ENCODE data around the gene CFHR5. TPM values are rescaled to one million over a fixed set of nuclear protein-coding genes. Genes with fewer than 3 reads are reported as not detected.

CFHR5 gene
- total RNA-seq, 1 donor from 2014 or later = not detected

DNA sequence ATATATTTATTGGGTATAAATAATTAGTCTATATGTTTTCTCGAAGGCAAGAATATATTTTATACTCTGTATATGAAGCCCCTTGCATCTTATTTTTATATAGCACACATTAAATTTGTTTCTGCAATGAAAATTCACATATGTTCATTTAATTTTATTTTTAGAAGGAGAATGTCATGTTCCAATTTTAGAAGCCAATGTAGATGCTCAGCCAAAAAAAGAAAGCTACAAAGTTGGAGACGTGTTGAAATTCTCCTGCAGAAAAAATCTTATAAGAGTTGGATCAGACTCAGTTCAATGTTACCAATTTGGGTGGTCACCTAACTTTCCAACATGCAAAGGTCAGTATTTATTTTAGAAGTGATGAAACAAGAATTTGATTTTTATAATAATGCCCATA lies 16.6 kb downstream of the CFHR5 start:
- intact Hi-C loops (cut with micrococcal nuclease) = no loop called here

DNA sequence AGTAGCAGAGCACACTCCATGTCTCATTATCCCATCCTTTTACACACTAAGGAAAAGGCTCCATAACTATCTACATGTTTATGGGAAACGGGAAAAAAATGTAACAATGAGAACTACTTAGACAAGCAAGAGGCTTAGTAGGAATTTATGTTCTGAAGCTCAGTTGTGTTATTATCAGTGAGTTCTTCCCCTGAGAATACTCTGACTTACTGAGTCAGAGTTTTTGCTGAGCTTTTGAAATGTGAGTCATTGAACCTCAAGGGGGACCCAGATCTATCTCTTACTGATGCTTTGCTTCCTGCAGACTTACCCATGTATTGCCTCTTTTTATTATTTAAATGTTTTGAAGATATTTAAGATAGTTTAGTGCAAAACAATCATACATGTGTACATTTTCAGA lies 20.1 kb downstream of the CFHR5 start:
- H3K9me3 ChIP-seq (replicated peaks) = no peaks in the 10 kb centered on the region
- TF ChIP-seq CTCF (IDR thresholded peaks at IDR 0.05; ENCODE audit: borderline replicate concordance) = no peak
- H3K4me1 ChIP-seq = no peaks in the 10 kb centered on the region
- H3K36me3 ChIP-seq = no peaks in the 10 kb centered on the region
- no peak overlapping the region for H3K4me3 ChIP-seq
- H3K27ac ChIP-seq (replicated peaks) = no peak overlapping the region
- H3K27me3 ChIP-seq (ENCODE audit: low read depth) = no peaks in the 10 kb centered on the region
- DNase-seq = no peak
- intact Hi-C loops (cut with micrococcal nuclease) = no loop called here

More for the DNA sequence above, 16.6 kb downstream of the CFHR5 start:
- Histone ChIP-seq H3K36me3 (no peaks in the 10 kb centered on the region), H3K27me3 (ENCODE audit: low read depth) (peaks cover 4% of the 10 kb centered on the region), H3K27ac (replicated peaks) (no peak overlapping the region), H3K4me3 (no peak overlapping the region), H3K9me3 (replicated peaks) (peaks cover 3% of the 10 kb centered on the region), H3K4me1 (no peaks in the 10 kb centered on the region)
- no peak for DNase-seq
- TF ChIP-seq CTCF (IDR thresholded peaks at IDR 0.05; ENCODE audit: borderline replicate concordance) = no peak

- Histone ChIP-seq H3K27ac (replicated peaks) (no peak overlapping the region), H3K36me3 (no peaks in the 10 kb centered on the region), H3K9me3 (replicated peaks) (no peaks in the 10 kb centered on the region), H3K4me1 (no peaks in the 10 kb centered on the region), H3K4me3 (no peak overlapping the region), H3K27me3 (ENCODE audit: low read depth) (no peaks in the 10 kb centered on the region)
- intact Hi-C loops (cut with micrococcal nuclease) = no loop called here
- DNase-seq = no peak
- TF ChIP-seq CTCF (IDR thresholded peaks at IDR 0.05; ENCODE audit: borderline replicate concordance) = no peak
Measured at GRCh38 chr1:197001828-197002227, 24.5 kb downstream of the CFHR5 start.

DNA sequence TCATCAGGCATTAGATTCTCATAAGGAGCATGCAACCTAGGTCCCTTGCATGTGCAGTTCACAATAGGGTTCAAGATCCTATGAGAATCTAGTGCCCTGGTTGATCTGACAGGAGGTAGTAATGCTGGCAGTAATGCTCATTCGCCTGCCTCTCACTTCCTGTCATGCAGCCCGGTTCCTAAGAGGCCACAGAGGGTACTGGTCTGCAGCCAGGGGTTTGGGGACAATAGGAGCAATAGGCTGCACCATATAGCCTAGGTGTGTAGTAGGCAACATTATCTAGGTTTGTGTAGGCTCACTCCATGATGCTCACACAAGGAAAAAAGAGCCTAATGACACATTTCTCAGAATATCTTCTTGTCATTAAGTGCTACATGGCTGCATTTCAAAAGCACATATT lies 25.8 kb downstream of the CFHR5 start:
- Histone ChIP-seq H3K36me3 (no peaks in the 10 kb centered on the region), H3K4me3 (no peak overlapping the region), H3K27me3 (ENCODE audit: low read depth) (no peaks in the 10 kb centered on the region), H3K27ac (replicated peaks) (no peak overlapping the region), H3K4me1 (no peaks in the 10 kb centered on the region), H3K9me3 (replicated peaks) (no peaks in the 10 kb centered on the region)
- TF ChIP-seq CTCF (IDR thresholded peaks at IDR 0.05; ENCODE audit: borderline replicate concordance) = no peak
- intact Hi-C loops (cut with micrococcal nuclease) = no loop called here
- DNase-seq = no peak

DNA sequence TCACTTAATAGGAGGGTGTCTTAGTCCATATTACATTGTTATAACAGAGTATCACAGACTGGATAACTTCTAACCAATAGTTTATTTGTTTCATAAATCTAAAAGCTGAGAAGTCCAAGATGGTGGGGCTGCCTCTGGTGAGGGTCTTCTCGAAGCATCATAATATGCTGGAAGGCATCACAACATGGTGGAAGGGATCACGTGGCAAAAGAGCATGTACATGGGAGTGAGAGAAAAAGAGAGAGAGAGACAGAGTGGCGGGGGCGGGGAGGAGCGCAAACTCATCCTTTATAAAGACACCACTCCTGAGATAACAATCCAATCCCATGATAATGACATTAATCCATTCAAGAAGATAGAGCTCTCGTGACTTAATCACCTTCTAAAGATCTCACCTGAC lies 31.5 kb downstream of the CFHR5 start:
- no peaks in the 10 kb centered on the region for H3K4me1 ChIP-seq
- no peaks in the 10 kb centered on the region for H3K36me3 ChIP-seq
- H3K27me3 ChIP-seq (ENCODE audit: low read depth) = no peaks in the 10 kb centered on the region
- no peak overlapping the region for H3K4me3 ChIP-seq
- intact Hi-C loops (cut with micrococcal nuclease) = no loop called here
- TF ChIP-seq CTCF (IDR thresholded peaks at IDR 0.05; ENCODE audit: borderline replicate concordance) = no peak
- H3K9me3 ChIP-seq (replicated peaks) = peaks cover 26% of the 10 kb centered on the region
- H3K27ac ChIP-seq (replicated peaks) = no peak overlapping the region
- no peak for DNase-seq

- no peak overlapping the region for H3K4me3 ChIP-seq
- intact Hi-C loops (cut with micrococcal nuclease) = no loop called here
- no peak for DNase-seq
- TF ChIP-seq CTCF (IDR thresholded peaks at IDR 0.05; ENCODE audit: borderline replicate concordance) = no peak
- no peaks in the 10 kb centered on the region for H3K36me3 ChIP-seq
- no peaks in the 10 kb centered on the region for H3K27me3 ChIP-seq (ENCODE audit: low read depth)
- no peaks in the 10 kb centered on the region for H3K4me1 ChIP-seq
- no peak overlapping the region for H3K27ac ChIP-seq (replicated peaks)
- H3K9me3 ChIP-seq (replicated peaks) = peaks cover 31% of the 10 kb centered on the region
Measured at GRCh38 chr1:197011614-197012013, 34.3 kb downstream of the CFHR5 start.
